ENCODE data around the gene LYG2. TPM values are rescaled to one million over a fixed set of nuclear protein-coding genes. Genes with fewer than 3 reads are reported as not detected.

LYG2 gene
- total and polyA plus RNA-seq, 4 donors = 0.31 TPM; not detected in 3

DNA sequence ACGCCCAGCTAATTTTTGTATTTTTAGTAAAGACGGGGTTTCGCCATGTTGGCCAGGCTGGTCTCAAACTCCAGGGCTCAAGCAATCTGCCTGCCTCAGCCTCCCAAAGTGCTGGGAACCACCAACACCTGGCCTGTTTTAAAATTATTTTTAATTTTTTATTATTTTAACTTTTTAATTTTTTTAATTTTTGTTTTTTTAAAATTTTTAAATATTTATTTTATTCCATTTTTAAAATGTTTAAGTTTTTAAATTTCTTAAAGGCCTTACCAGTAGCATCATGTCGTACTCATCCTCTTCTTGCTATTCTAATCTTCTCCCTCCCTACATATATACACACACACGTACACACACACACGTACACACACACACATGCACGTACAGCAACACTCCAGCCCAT is 44.1 kb upstream of the LYG2 start:
- H3K27me3 ChIP-seq (ENCODE audit: control insufficient read depth in 4 of 4, insufficient read depth in 4 of 4, low read length in 3 of 4) = no peaks in the 10 kb centered on the region
- H3K4me1 ChIP-seq (ENCODE audit: control insufficient read depth in 4 of 4, insufficient read depth in 4 of 4, low read length in 3 of 4) = no peaks in the 10 kb centered on the region
- WGBS = 97% methylated on average over 7 of the region's 7 CpGs
- no peaks in the 10 kb centered on the region for H3K9me3 ChIP-seq (ENCODE audit: control insufficient read depth in 4 of 4, low read length in 3 of 4)
- no peak overlapping the region for H3K27ac ChIP-seq (ENCODE audit: low read depth in 1 of 2, low read length in 2 of 2)
- no peak for DNase-seq (ENCODE audit: low spot score)
- H3K9ac ChIP-seq (ENCODE audit: low read depth in 1 of 2, low read length in 2 of 2) = no peak overlapping the region
- TF ChIP-seq RXRA (IDR thresholded peaks at IDR 0.05) (no peak), SP1 (IDR thresholded peaks at IDR 0.05) (no peak), HNF4G (IDR thresholded peaks at IDR 0.05) (no peak), GABPA (IDR thresholded peaks at IDR 0.05 in 1 of 2, conservative IDR thresholded peaks at IDR 0.05 in 1 of 2) (no peak), HNF4A (conservative IDR thresholded peaks at IDR 0.05) (no peak), YY1 (IDR thresholded peaks at IDR 0.05) (no peak)
- TF ChIP-seq, protein P1, sequence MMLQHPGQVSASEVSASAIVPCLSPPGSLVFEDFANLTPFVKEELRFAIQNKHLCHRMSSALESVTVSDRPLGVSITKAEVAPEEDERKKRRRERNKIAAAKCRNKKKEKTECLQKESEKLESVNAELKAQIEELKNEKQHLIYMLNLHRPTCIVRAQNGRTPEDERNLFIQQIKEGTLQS (IDR thresholded peaks at IDR 0.05) = no peak
- no peak overlapping the region for H3K4me3 ChIP-seq (ENCODE audit: low read depth in 1 of 3, low read length in 3 of 3)
- peaks cover 0 to 9% (median 3%) of the 10 kb centered on the region in 4 donors for H3K36me3 ChIP-seq (ENCODE audit: control insufficient read depth in 4 of 4, insufficient read depth in 3 of 4, low read depth in 1 of 4, low read length in 3 of 4)

DNA sequence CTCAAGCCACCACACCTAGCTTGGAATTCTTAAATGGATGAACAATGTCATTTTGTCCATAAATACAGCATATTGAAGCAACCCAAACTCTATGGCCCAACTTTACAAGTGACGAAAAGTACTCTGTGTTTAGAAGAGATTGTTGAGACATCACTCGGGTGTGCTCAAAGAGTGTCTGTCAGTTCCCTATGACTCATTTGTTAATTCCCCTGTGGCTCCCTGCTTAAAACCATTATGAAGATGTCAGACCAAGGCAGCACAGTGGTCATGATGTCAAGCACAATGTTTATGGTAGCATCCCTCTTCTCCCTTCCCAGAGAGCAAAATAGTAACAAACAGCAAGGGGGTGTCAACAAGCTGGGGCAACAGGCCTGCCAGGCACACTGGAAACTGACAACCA is 42.5 kb upstream of the LYG2 start:
- no peak for DNase-seq (ENCODE audit: low spot score)
- H3K9me3 ChIP-seq (ENCODE audit: control insufficient read depth in 4 of 4, low read length in 3 of 4) = no peaks in the 10 kb centered on the region
- WGBS = 94% methylated on average over 2 of the region's 2 CpGs
- TF ChIP-seq, protein P2, sequence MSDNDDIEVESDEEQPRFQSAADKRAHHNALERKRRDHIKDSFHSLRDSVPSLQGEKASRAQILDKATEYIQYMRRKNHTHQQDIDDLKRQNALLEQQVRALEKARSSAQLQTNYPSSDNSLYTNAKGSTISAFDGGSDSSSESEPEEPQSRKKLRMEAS (IDR thresholded peaks at IDR 0.05) = no peak
- TF ChIP-seq HNF4A (conservative IDR thresholded peaks at IDR 0.05) (no peak), TAF1 (conservative IDR thresholded peaks at IDR 0.05) (no peak), JUND (IDR thresholded peaks at IDR 0.05) (no peak), YY1 (IDR thresholded peaks at IDR 0.05) (no peak), EGR1 (IDR thresholded peaks at IDR 0.05; ENCODE audit: low read depth in 2 of 2) (no peak), RXRA (IDR thresholded peaks at IDR 0.05) (no peak), NR2F2 (IDR thresholded peaks at IDR 0.05) (no peak), SP1 (IDR thresholded peaks at IDR 0.05) (no peak), HNF4G (IDR thresholded peaks at IDR 0.05) (no peak)
- TF ChIP-seq, protein P3, sequence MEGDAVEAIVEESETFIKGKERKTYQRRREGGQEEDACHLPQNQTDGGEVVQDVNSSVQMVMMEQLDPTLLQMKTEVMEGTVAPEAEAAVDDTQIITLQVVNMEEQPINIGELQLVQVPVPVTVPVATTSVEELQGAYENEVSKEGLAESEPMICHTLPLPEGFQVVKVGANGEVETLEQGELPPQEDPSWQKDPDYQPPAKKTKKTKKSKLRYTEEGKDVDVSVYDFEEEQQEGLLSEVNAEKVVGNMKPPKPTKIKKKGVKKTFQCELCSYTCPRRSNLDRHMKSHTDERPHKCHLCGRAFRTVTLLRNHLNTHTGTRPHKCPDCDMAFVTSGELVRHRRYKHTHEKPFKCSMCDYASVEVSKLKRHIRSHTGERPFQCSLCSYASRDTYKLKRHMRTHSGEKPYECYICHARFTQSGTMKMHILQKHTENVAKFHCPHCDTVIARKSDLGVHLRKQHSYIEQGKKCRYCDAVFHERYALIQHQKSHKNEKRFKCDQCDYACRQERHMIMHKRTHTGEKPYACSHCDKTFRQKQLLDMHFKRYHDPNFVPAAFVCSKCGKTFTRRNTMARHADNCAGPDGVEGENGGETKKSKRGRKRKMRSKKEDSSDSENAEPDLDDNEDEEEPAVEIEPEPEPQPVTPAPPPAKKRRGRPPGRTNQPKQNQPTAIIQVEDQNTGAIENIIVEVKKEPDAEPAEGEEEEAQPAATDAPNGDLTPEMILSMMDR (IDR thresholded peaks at IDR 0.05; ENCODE audit: low read depth, low read length, missing input control) = no peak
- TF ChIP-seq, protein P4, sequence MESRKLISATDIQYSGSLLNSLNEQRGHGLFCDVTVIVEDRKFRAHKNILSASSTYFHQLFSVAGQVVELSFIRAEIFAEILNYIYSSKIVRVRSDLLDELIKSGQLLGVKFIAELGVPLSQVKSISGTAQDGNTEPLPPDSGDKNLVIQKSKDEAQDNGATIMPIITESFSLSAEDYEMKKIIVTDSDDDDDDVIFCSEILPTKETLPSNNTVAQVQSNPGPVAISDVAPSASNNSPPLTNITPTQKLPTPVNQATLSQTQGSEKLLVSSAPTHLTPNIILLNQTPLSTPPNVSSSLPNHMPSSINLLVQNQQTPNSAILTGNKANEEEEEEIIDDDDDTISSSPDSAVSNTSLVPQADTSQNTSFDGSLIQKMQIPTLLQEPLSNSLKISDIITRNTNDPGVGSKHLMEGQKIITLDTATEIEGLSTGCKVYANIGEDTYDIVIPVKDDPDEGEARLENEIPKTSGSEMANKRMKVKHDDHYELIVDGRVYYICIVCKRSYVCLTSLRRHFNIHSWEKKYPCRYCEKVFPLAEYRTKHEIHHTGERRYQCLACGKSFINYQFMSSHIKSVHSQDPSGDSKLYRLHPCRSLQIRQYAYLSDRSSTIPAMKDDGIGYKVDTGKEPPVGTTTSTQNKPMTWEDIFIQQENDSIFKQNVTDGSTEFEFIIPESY (IDR thresholded peaks at IDR 0.05) = no peak
- TF ChIP-seq, protein P5, sequence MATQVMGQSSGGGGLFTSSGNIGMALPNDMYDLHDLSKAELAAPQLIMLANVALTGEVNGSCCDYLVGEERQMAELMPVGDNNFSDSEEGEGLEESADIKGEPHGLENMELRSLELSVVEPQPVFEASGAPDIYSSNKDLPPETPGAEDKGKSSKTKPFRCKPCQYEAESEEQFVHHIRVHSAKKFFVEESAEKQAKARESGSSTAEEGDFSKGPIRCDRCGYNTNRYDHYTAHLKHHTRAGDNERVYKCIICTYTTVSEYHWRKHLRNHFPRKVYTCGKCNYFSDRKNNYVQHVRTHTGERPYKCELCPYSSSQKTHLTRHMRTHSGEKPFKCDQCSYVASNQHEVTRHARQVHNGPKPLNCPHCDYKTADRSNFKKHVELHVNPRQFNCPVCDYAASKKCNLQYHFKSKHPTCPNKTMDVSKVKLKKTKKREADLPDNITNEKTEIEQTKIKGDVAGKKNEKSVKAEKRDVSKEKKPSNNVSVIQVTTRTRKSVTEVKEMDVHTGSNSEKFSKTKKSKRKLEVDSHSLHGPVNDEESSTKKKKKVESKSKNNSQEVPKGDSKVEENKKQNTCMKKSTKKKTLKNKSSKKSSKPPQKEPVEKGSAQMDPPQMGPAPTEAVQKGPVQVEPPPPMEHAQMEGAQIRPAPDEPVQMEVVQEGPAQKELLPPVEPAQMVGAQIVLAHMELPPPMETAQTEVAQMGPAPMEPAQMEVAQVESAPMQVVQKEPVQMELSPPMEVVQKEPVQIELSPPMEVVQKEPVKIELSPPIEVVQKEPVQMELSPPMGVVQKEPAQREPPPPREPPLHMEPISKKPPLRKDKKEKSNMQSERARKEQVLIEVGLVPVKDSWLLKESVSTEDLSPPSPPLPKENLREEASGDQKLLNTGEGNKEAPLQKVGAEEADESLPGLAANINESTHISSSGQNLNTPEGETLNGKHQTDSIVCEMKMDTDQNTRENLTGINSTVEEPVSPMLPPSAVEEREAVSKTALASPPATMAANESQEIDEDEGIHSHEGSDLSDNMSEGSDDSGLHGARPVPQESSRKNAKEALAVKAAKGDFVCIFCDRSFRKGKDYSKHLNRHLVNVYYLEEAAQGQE (IDR thresholded peaks at IDR 0.05) = no peak
- peaks cover 0 to 5% (median 2%) of the 10 kb centered on the region in 4 donors for H3K36me3 ChIP-seq (ENCODE audit: control insufficient read depth in 4 of 4, insufficient read depth in 3 of 4, low read depth in 1 of 4, low read length in 3 of 4)
- H3K9ac ChIP-seq (ENCODE audit: low read depth in 1 of 2, low read length in 2 of 2) = no peak overlapping the region
- H3K27me3 ChIP-seq (ENCODE audit: control insufficient read depth in 4 of 4, insufficient read depth in 4 of 4, low read length in 3 of 4) = no peaks in the 10 kb centered on the region
- no peaks in the 10 kb centered on the region for H3K4me1 ChIP-seq (ENCODE audit: control insufficient read depth in 4 of 4, insufficient read depth in 4 of 4, low read length in 3 of 4)
- H3K4me3 ChIP-seq (ENCODE audit: low read depth in 1 of 3, low read length in 3 of 3) = no peak overlapping the region
- no peak overlapping the region for H3K27ac ChIP-seq (ENCODE audit: low read depth in 1 of 2, low read length in 2 of 2)
